K562 (cell line): ENCODE data around the gene HSD17B12. TPM values are rescaled to one million over a fixed set of nuclear protein-coding genes. Genes with fewer than 3 reads are reported as not detected.

Experiments used
- ATAC-seq: fragments of 200-7000 bp; cut with Tn5 transposase; 3 replicates; pipeline ENCODE4 v1.9.1; 2020; ENCODE audit warnings: moderate library complexity
- BruUV-seq: library from RNA; stranded (reverse); fragments of 400-500 nt; replicated peaks from 2 replicates; lab custom pipeline; 2021; lab: Mats Ljungman, UMichigan
- CTCF ChIA-PET: fragments of 300-600 bp; formaldehyde crosslinking; extraction: SDS; loops from one replicate; lab custom pipeline; 2021; ENCODE audit warnings: low intra/inter-chr PET ratio; lab: Yijun Ruan, JAX
- POLR2A ChIA-PET: fragments of 300-600, 350-650 bp; sonication (Branson Sonifier 250); formaldehyde crosslinking; extraction: SDS; loops from one replicate; lab custom pipeline; 2021; ENCODE audit warnings: antibody characterized with exemption, inconsistent platforms; lab: Yijun Ruan, JAX
- DNase-seq, 4 experiments: peaks; one replicate each; pipeline versions ENCODE4 v3.0.0 to v3.0.0-alpha.2; 2011 to 2018; ENCODE audit warnings: low spot score in 3 of 4, mixed read lengths in 3 of 4; ENCODE audit errors: extremely low read depth in 1 of 4
- FAIRE-seq: peaks from 2 replicates; lab custom pipeline; 2011; peaks lifted over from hg19 to GRCh38; lab: Jason Lieb, UNC
- H2AFZ ChIP-seq: 2 replicates; pipeline ENCODE4 v1.6.0; 2011; ENCODE audit warnings: low read depth, low read length, control low read depth, inconsistent platforms
- H3K27ac ChIP-seq: fragments of 200-600 bp; 3 replicates; pipeline ENCODE4 v1.8.0; 2011; ENCODE audit warnings: low read depth, mild to moderate bottlenecking, control low read depth, inconsistent platforms, low read length, moderate library complexity, mixed read lengths; ENCODE audit errors: extremely low read depth
- H3K27me3 ChIP-seq, 2 experiments: fragments of 300-600 bp in 1 of 2; 2 replicates in 1 of 2; 3 replicates in 1 of 2; pipeline versions ENCODE4 v1.6.0 to v1.8.0; 2011; ENCODE audit warnings: inconsistent platforms in 2 of 2, low read length in 2 of 2, mild to moderate bottlenecking in 1 of 2, mixed read lengths in 1 of 2, moderate library complexity in 1 of 2; ENCODE audit not compliant: control insufficient read depth in 2 of 2, insufficient read depth in 2 of 2
- H3K36me3 ChIP-seq: fragments of 300-600 bp; 3 replicates; pipeline ENCODE4 v1.8.0; 2011; ENCODE audit warnings: mild to moderate bottlenecking, low read length, inconsistent platforms; ENCODE audit not compliant: control insufficient read depth, insufficient read depth
- H3K4me1 ChIP-seq, 2 experiments: fragments of 200-600 bp in 1 of 2; replicated peaks in 1 of 2; 2 replicates in 1 of 2; 3 replicates in 1 of 2; pipeline versions ENCODE4 v1.5.1 to v1.8.0; 2011; ENCODE audit warnings: inconsistent platforms in 2 of 2, low read length in 2 of 2, mild to moderate bottlenecking in 1 of 2, mixed read lengths in 1 of 2, moderate library complexity in 1 of 2; ENCODE audit not compliant: control insufficient read depth in 2 of 2, insufficient read depth in 2 of 2
- H3K4me2 ChIP-seq: 2 replicates; pipeline ENCODE4 v1.6.1; 2011; ENCODE audit warnings: low read length, control low read depth, inconsistent platforms, mixed read lengths; ENCODE audit not compliant: insufficient read depth
- H3K4me3 ChIP-seq: fragments of 200-600 bp; sonication (generic), shearing (Covaris generic); 2 replicates; pipeline ENCODE4 v1.5.1; 2016; ENCODE audit warnings: control low read depth, inconsistent platforms
- H3K79me2 ChIP-seq: fragments of 200-600 bp; 3 replicates; pipeline ENCODE4 v1.8.0; 2011; ENCODE audit warnings: low read length, inconsistent platforms; ENCODE audit not compliant: control insufficient read depth, insufficient read depth
- H3K9ac ChIP-seq, 2 experiments: 2 replicates each; pipeline versions ENCODE4 v1.6.0 to v1.6.1; 2011; ENCODE audit warnings: low read depth in 2 of 2, low read length in 2 of 2, control low read depth in 1 of 2, inconsistent platforms in 1 of 2, mild to moderate bottlenecking in 1 of 2, mixed read lengths in 1 of 2; ENCODE audit not compliant: insufficient read depth in 1 of 2
- H3K9me1 ChIP-seq: one replicate; pipeline ENCODE4 v1.6.0; 2011; ENCODE audit warnings: inconsistent platforms, mild to moderate bottlenecking, low read length, moderate library complexity; ENCODE audit not compliant: control insufficient read depth, insufficient read depth
- H3K9me3 ChIP-seq: replicated peaks from 2 replicates; pipeline ENCODE4 v1.5.1; 2011; ENCODE audit warnings: low read depth, low read length, inconsistent platforms; ENCODE audit not compliant: control insufficient read depth, insufficient read depth
- H4K20me1 ChIP-seq: replicated peaks from 2 replicates; pipeline ENCODE4 v1.6.1; 2011; ENCODE audit warnings: low read length, inconsistent platforms, mixed read lengths; ENCODE audit not compliant: control insufficient read depth, insufficient read depth
- ADNP ChIP-seq: fragments of 200-800 bp; sonication (Bioruptor generic); IDR thresholded peaks from 2 replicates; pipeline ENCODE4 v1.6.1; 2016; ENCODE audit warnings: missing genetic modification characterization, missing compliant biosample characterization
- ARID2 ChIP-seq: fragments of 450-650 bp; IDR thresholded peaks from 2 replicates; pipeline ENCODE4 v1.6.1; 2017; ENCODE audit warnings: antibody characterized with exemption, mild to moderate bottlenecking
- BCOR ChIP-seq: fragments of 450-650 bp; IDR thresholded peaks from 2 replicates; pipeline ENCODE4 v1.6.1; 2016
- CAMTA2 ChIP-seq: fragments of 250-450 bp; sonication (Bioruptor Pico); conservative IDR thresholded peaks from 2 replicates; pipeline ENCODE4 v1.5.1; 2022
- CBX3 ChIP-seq, 2 experiments: IDR thresholded peaks; 1 replicate in 1 of 2; 2 replicates in 1 of 2; pipeline ENCODE4 v1.6.1; 2012; ENCODE audit warnings: inconsistent platforms in 2 of 2, low read length in 2 of 2, borderline replicate concordance in 1 of 2, control low read depth in 1 of 2
- CREB1 ChIP-seq, 2 experiments: sonication (generic) in 1 of 2; formaldehyde crosslinking in 1 of 2; IDR thresholded peaks; 2 replicates each; pipeline versions ENCODE4 v1.6.1 to v1.8.0; 2012 to 2022; ENCODE audit warnings: inconsistent platforms in 1 of 2, mild to moderate bottlenecking in 1 of 2, missing genetic modification reagents in 1 of 2, moderate library complexity in 1 of 2
- HDAC2 ChIP-seq: fragments of 450-650 bp; IDR thresholded peaks from 2 replicates; pipeline ENCODE4 v1.6.1; 2016; ENCODE audit warnings: mild to moderate bottlenecking
- KDM1A ChIP-seq, 2 experiments: fragments of 450-650 bp; IDR thresholded peaks; 2 replicates each; pipeline ENCODE4 v1.6.1; 2016; ENCODE audit warnings: mild to moderate bottlenecking in 2 of 2
- MED1 ChIP-seq: sonication (generic); formaldehyde crosslinking; IDR thresholded peaks from 2 replicates; pipeline ENCODE4 v1.8.1; 2023; ENCODE audit warnings: missing genetic modification reagents, borderline replicate concordance
- PHF20 ChIP-seq: fragments of 450-650 bp; IDR thresholded peaks from 2 replicates; pipeline ENCODE4 v1.6.1; 2018; ENCODE audit not compliant: partially characterized antibody
- RBM25 ChIP-seq: fragments of 200-400 bp; formaldehyde crosslinking; IDR thresholded peaks from 2 replicates; pipeline ENCODE4 v1.6.1; 2018; ENCODE audit warnings: low read length, low read depth, moderate library complexity; ENCODE audit not compliant: severe bottlenecking
- SP1 ChIP-seq: sonication (generic); formaldehyde crosslinking; IDR thresholded peaks from 2 replicates; pipeline ENCODE4 v1.8.1; 2022; ENCODE audit warnings: mild to moderate bottlenecking, missing genetic modification reagents
- ZNF124 ChIP-seq: sonication (generic); formaldehyde crosslinking; IDR thresholded peaks from 2 replicates; pipeline ENCODE4 v1.8.1; 2022; ENCODE audit warnings: missing genetic modification reagents
- ZNF146 ChIP-seq: IDR thresholded peaks from one replicate; pipeline ENCODE4 v1.6.1; 2018; ENCODE audit warnings: missing compliant biosample characterization; ENCODE audit not compliant: unreplicated experiment
- ZNF263 ChIP-seq: sonication (generic); formaldehyde crosslinking; IDR thresholded peaks from 2 replicates; pipeline ENCODE4 v1.8.0; 2022; ENCODE audit warnings: mild to moderate bottlenecking, missing genetic modification reagents, borderline replicate concordance
- ZNF311 ChIP-seq: fragments of 250-450 bp; sonication (Bioruptor Pico); IDR thresholded peaks from 2 replicates; pipeline ENCODE4 v1.4.0; 2020; ENCODE audit warnings: mild to moderate bottlenecking, moderate library complexity
- ZNF445 ChIP-seq: fragments of 250-450 bp; sonication (Bioruptor Pico); IDR thresholded peaks from 2 replicates; pipeline ENCODE4 v1.4.0; 2020; ENCODE audit warnings: low read depth, mild to moderate bottlenecking, moderate library complexity
- ZNF644 ChIP-seq: fragments of 200-800 bp; sonication (Bioruptor generic); IDR thresholded peaks from 2 replicates; pipeline ENCODE4 v1.6.1; 2016; ENCODE audit warnings: low read depth, missing genetic modification characterization, missing compliant biosample characterization
- WGBS: fragments of 100-300 bp; shearing (Covaris generic); methylation state at CpG from one replicate; pipeline ENCODE4 v1.1.6; 2016; ENCODE audit warnings: low coverage, mixed read lengths; ENCODE audit not compliant: insufficient coverage; ENCODE audit errors: missing lambda C conversion rate; 5-methylcytosine and 5-hydroxymethylcytosine counted together
- in situ Hi-C: fragments of 300-500 bp; cut with MboI; formaldehyde crosslinking; loops from 4 replicates; pipeline ENCODE4 v1.15.0; 2018; ENCODE audit warnings: inconsistent platforms, mixed read lengths
- intact Hi-C: fragments of 100-400 bp; cut with micrococcal nuclease; formaldehyde crosslinking; loops from 2 replicates; pipeline ENCODE4 v1.14.2; 2022
- polyA plus RNA-seq, 8 experiments: library from polyadenylated mRNA; depleted of rRNA in 4 of 8; stranded (reverse) in 5 of 8; unstranded in 3 of 8; fragments of >200 nt; fragmentation: Nextera tagmentation in 2 of 8; fragmentation: Illumina TruSeq in 1 of 8; extraction: Ambion mirVana in 2 of 8; extraction: Trizol in 1 of 8; gene quantifications; 2 replicates each; pipeline versions ENCODE4 v1.2.1 to v1.2.3, GENCODE V29; 2011 to 2014; ENCODE audit warnings: inconsistent platforms in 1 of 8, missing spikeins in 1 of 8
- total RNA-seq, 7 experiments: library from RNA; depleted of rRNA in 6 of 7; stranded (reverse); fragments of >200 nt in 6 of 7; fragmentation: Illumina TruSeq in 2 of 7; extraction: Trizol in 2 of 7; gene quantifications; 2 replicates each; pipeline versions ENCODE4 v1.2.1 to v1.2.3, GENCODE V29; 2011 to 2021; ENCODE audit warnings: low replicate concordance in 1 of 7
- TF ChIP-seq, protein P1 (sequence below): sonication (generic); formaldehyde crosslinking; IDR thresholded peaks from 2 replicates; pipeline ENCODE4 v1.8.0; 2022; ENCODE audit warnings: mild to moderate bottlenecking, missing genetic modification reagents
- TF ChIP-seq, protein P2 (sequence below): sonication (generic); formaldehyde crosslinking; IDR thresholded peaks from 2 replicates; pipeline ENCODE4 v1.8.1; 2023; ENCODE audit warnings: mild to moderate bottlenecking, missing genetic modification reagents
- TF ChIP-seq, protein P3 (sequence below): fragments of 450-650 bp; IDR thresholded peaks from 2 replicates; pipeline ENCODE4 v1.6.1; 2016; ENCODE audit warnings: mild to moderate bottlenecking

HSD17B12 gene
- total and polyA plus RNA-seq, 9 of the 15 experiments (the other 6 are each of a cell fraction or from before 2014, with no cell fraction given), result 9.1 to 34.5 (median 23.3) TPM

DNA sequence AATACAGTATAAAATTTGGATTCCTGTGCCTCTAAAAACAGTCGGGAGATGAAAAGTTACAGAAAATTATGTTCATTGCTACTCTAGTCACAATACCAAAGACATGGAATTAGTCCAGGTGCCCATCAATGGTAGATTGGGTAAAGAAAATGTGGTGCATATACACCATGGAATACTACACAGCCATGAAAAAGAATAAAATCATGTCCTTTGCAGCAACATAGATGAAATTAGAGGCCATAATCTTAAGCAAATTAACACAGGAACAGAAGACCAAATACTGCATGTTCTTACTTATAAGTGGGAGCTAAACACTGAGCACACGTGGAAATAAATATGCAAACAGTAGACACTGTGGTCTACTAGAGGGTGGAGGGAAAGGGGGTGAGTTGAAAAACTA lies 67.6 kb downstream of the HSD17B12 start:
- 69% methylated on average over 2 of the region's 2 CpGs for WGBS
- CTCF ChIA-PET, result no interaction called here
- no peak for DNase-seq
- TF ChIP-seq HDAC2, result peak; percentile 37
- TF ChIP-seq ARID2, result no peak
- TF ChIP-seq BCOR, result peak; percentile 95
- peak; percentile 93; the same call in 1 of the 2 replicates for TF ChIP-seq ADNP (tag)
- TF ChIP-seq, protein P1, sequence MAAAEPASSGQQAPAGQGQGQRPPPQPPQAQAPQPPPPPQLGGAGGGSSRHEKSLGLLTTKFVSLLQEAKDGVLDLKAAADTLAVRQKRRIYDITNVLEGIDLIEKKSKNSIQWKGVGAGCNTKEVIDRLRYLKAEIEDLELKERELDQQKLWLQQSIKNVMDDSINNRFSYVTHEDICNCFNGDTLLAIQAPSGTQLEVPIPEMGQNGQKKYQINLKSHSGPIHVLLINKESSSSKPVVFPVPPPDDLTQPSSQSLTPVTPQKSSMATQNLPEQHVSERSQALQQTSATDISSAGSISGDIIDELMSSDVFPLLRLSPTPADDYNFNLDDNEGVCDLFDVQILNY, result no peak
- no peak for TF ChIP-seq CAMTA2 (CRISPR knock-in tag)
- no peak for TF ChIP-seq ZNF644
- peak; percentile 70 to 86 for TF ChIP-seq KDM1A (IDR thresholded peaks at IDR 0.05)
- no peak for TF ChIP-seq ZNF445 (CRISPR knock-in tag)
- peak; percentile 93 for TF ChIP-seq RBM25
- no peak for TF ChIP-seq ZNF263 (CRISPR knock-in tag)
- TF ChIP-seq ZNF124 (CRISPR knock-in tag), result no peak
- TF ChIP-seq, protein P2, sequence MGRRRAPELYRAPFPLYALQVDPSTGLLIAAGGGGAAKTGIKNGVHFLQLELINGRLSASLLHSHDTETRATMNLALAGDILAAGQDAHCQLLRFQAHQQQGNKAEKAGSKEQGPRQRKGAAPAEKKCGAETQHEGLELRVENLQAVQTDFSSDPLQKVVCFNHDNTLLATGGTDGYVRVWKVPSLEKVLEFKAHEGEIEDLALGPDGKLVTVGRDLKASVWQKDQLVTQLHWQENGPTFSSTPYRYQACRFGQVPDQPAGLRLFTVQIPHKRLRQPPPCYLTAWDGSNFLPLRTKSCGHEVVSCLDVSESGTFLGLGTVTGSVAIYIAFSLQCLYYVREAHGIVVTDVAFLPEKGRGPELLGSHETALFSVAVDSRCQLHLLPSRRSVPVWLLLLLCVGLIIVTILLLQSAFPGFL, result no peak
- no peak for TF ChIP-seq CREB1 (IDR thresholded peaks at IDR 0.05)
- no peak for TF ChIP-seq CREB1 (CRISPR knock-in tag; IDR thresholded peaks at IDR 0.05)
- TF ChIP-seq PHF20, result peak; percentile 68
- TF ChIP-seq ZNF311, result 0 out of 2 replicates have a peak, but pooled peaks have one; percentile 9
- TF ChIP-seq CBX3 (IDR thresholded peaks at IDR 0.05; ENCODE audit: borderline replicate concordance in 1 of 2, low read length in 2 of 2), result peak in 1 of 2 experiments; percentile 56; a peak in 1 of 3 replicates
- TF ChIP-seq, protein P3, sequence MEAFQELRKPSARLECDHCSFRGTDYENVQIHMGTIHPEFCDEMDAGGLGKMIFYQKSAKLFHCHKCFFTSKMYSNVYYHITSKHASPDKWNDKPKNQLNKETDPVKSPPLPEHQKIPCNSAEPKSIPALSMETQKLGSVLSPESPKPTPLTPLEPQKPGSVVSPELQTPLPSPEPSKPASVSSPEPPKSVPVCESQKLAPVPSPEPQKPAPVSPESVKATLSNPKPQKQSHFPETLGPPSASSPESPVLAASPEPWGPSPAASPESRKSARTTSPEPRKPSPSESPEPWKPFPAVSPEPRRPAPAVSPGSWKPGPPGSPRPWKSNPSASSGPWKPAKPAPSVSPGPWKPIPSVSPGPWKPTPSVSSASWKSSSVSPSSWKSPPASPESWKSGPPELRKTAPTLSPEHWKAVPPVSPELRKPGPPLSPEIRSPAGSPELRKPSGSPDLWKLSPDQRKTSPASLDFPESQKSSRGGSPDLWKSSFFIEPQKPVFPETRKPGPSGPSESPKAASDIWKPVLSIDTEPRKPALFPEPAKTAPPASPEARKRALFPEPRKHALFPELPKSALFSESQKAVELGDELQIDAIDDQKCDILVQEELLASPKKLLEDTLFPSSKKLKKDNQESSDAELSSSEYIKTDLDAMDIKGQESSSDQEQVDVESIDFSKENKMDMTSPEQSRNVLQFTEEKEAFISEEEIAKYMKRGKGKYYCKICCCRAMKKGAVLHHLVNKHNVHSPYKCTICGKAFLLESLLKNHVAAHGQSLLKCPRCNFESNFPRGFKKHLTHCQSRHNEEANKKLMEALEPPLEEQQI, result peak; percentile 92
- TF ChIP-seq MED1, result no peak
- TF ChIP-seq ZNF146, result peak; percentile 100
- no peak for TF ChIP-seq SP1

More for the DNA sequence above, 67.6 kb downstream of the HSD17B12 start:
- H3K36me3 ChIP-seq, result no peaks in the 10 kb centered on the region; the same call in 1 of the 3 replicates
- intact Hi-C loops, result loop anchor here (5.0 kb wide), 1 partner anchor 61 kb away; no protein-coding TSS in a partner anchor
- no peak for FAIRE-seq
- BruUV-seq, result no TSS peak
- peak overlapping the region in 1 of 2 experiments; percentile 62; a peak in 2 of 4 replicates for H3K9ac ChIP-seq
- no peak for ATAC-seq
- peak overlapping the region; percentile 88; the same call in 1 of the 2 replicates for H2AFZ ChIP-seq
- H3K27ac ChIP-seq, result peak overlapping the region; percentile 87; the same call in 2 of the 3 replicates
- in situ Hi-C loops, result no loop called here
- H4K20me1 ChIP-seq, result no peaks in the 10 kb centered on the region
- peaks cover 2% of the 10 kb centered on the region; the same call in 1 of the 2 replicates for H3K9me3 ChIP-seq
- POLR2A ChIA-PET, result no interaction called here
- H3K4me1 ChIP-seq, result peaks cover 8 to 34% of the 10 kb centered on the region in 2 experiments
- H3K4me2 ChIP-seq, result peak overlapping the region; percentile 70; the same call in 1 of the 2 replicates
- no peaks in the 10 kb centered on the region for H3K27me3 ChIP-seq
- H3K9me1 ChIP-seq, result no peaks in the 10 kb centered on the region
- H3K79me2 ChIP-seq, result no peaks in the 10 kb centered on the region
- H3K4me3 ChIP-seq, result no peak overlapping the region
